Measurements from ENCODE around the gene DGKB.

DGKB gene

DNA sequence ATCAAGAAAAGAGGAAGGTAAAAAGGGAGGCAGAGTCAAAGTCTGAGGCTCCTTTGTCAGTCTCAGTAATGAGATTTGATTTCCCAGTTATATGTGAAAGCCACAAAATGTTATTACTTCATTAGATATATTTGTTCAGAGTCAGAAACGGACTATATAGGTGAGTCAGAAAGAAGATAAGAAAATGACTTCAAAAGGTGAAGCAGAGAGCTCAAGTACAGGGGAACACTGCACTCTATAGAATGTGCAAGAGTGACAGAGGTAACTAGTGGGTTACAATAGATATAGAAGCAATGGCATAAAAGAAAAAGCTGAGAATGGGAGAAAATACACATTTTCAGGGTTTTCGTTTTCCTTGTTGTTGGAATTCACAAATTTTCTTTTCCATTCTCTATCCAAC, 43.3 kb downstream of the DGKB start:
- DNase-seq (ENCODE audit: low read depth) = no peak

DNA sequence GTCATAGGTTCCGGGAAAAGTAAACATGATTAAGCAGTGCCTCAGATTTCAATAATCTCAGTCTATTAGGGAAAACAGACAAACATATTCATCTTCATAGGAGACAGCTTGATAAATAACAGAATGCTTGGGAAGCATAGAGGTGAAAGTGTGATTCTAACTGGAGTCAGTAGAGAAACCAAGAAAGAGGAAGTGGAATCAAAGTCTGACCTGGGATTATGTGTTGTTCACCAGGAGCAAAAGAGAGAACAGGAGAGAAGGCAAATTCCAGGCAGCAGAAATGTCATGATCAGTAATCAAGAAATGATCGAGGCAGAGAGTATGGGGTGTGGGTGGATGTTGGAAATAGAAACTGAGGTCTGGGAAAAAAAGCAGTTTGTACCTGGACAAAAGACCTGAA, 43.7 kb downstream of the DGKB start:
- no peak for DNase-seq (ENCODE audit: low read depth)

DNA sequence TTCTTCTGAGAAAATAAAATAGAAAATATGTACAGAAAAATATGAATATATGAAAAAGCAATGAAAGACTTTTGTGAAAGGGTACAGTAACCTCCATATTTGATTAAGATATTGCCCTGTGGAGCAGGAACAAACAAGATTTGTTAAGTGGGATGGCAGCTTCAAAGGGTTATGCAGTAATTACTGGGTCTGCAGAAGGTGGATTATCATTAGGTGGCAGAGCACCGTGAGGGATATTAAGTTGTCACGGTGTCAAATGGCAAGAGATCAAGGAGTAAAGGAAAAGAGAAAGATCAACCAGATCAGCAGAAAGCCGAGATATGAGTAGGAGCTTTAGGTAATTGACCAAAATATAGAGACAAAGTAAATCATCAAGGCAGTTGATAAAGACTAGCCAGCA, 44.1 kb downstream of the DGKB start:
- DNase-seq (ENCODE audit: low read depth) = no peak

DNA sequence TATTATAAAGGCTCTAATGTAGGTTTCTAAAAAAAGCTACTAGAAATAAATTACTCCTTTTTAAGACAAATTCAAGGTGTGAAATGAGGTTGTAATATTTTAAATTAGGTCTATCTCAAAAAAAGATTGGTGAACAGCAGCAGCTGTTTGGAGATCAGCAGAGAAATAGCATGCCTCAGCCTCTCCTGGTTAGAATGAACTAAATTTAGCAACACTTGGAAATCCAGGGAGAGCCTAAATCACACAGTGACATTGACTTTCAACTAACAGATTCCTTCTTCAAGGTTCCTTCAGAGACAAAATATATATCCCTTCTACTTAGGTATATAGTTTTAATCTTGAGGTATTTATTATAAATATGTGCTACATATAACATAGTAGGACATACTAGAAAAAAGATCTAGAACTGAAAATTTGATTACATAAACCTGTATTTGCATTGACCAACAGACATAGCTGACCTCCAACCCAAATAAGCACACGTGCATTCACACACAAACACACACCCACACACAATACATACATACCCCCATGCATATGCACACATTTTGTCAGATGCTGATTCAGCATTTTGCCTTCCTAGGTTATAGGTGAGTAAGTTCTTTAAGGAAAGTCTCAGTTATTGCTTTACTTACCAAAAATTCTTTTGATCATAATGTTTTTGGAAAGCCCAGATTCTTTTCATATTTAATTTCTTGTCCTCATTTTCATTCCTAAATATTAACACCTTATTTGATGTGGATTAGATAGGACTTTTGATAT, 47.3 kb downstream of the DGKB start:
- no peak for DNase-seq (ENCODE audit: low read depth)

DNA sequence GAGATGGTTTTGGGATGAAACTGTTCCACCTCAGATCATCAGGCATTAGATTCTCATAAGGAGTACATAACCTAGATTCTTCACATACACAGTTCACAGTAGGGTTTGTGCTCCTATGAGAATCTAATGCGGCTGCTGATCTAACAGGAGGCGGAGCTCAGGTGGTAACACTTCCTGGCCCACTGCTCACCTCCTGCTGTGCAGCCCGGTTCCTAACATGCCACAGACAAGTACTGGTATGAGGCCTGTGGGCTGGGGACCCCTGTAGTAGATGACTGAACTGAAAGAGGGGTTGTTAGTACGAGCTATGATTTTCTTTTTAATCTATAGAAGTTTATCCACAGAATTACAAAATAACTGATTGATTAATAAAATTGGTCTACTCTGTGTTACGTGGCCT, 48.1 kb downstream of the DGKB start:
- DNase-seq (ENCODE audit: low read depth) = no peak

DNA sequence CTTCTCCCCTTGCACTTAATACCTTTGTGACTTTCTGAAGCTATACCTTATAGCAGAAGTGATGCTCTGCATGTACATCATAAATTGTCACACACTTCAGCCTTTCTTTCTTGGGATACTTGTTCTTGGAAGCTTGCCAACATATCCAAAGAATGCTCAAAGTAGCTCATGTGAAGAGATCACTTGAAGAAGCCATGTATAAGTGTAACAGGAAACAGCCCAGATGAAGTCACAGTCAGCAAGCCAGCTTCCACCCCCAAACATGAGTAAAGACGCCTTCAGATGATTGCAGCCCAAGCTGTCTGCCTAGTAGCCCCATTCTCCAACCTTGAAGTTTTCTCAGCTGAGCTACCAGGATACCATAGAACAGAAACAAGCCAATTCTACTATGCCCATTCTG, 50.9 kb downstream of the DGKB start:
- no peak for DNase-seq (ENCODE audit: low read depth)

DNA sequence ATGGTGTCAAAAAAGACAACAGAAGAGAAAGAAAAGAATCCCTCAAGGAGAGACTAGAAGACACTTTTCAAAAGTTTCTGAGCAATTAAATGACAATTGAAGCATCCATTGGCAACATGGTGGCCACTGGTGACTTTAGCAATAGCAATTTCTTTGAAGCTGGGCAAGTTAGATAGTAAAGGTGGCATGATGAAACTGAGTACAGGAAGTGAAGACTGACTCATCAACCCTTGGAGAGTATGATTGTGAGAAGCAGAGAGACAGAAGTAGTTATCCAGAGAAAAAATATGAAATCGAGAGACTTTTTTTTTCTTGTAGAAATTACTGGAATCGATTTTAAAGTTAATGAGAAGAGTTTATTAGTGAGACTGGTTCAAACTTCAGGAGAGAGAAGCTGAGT, 52.5 kb downstream of the DGKB start:
- no peak for DNase-seq (ENCODE audit: low read depth)

DNA sequence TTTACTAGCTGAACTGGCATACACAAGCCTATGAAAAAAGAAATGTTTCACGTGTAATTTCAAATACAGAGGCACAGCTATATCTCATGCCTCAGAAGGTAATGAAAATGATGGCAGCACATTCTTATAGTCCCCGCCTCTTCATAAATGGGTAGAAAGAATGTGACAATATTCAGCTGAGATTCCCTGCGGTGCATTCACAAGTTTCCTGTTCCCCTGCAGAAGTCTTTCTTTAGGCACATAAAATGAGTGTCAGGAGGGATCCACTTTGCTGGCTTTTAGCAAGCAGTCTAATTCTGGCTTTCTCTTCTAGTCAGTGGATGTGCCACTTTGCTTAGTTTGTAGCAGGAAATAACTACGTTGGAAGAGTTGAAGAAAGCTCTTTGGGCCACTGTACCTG, 56.1 kb downstream of the DGKB start:
- DNase-seq (ENCODE audit: low read depth) = no peak

DNA sequence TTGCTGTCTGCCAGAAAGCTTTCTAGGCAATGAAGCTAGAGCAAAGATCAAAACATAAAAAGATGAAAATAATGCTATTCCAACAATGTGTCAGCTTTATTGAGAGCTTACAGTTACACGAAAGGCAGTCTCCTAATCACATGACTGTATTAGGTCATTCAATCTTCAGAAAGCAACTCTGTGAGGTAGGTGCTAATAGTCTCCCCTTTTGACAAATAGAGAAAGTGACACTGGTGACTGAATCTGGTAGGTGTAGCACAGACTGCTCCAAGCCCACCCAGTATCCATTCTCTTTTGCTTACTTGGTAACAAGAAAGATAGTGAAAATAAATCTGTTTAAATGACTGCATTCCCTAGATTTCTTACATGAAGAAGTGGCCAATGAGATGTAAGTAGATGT, 58.8 kb downstream of the DGKB start:
- no peak for DNase-seq (ENCODE audit: low read depth)

DNA sequence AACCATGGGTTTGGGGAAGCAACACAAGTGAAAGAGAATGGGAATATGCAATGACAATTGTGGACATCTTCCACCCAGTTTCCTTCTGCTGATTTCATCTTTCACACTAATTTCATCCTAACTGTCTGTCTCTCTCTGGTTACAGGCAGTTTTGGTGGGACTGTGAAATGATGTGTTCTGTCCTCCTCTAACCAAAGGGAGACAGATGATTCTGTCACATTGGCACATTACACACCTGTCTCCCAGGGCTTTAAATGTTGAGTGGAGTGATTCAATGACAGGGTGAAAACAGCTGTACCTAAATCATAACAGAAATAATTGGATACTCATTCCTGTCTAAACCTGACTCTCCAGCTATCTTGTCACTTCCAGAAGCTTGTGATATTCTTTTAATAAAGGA, 60.0 kb downstream of the DGKB start:
- no peak for DNase-seq (ENCODE audit: low read depth)

DNA sequence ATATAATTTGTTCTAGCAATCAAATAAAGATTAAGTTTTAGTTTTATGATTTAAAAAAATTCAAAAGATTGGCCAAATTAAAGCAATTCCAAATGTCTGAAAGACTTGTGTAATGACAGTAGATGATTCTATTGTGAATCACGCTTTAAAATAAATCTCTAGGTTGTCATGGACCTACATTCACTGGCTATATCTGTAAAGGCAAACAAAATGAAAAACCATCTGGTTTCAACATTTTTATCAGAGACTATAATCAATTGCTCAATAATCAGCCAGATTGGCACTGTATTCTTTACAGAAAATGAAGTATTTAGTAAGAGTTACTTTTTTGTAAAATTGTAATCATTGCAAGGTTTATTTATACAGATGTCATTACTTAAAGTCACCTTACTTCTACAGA, 60.7 kb downstream of the DGKB start:
- DNase-seq (ENCODE audit: low read depth) = no peak

DNA sequence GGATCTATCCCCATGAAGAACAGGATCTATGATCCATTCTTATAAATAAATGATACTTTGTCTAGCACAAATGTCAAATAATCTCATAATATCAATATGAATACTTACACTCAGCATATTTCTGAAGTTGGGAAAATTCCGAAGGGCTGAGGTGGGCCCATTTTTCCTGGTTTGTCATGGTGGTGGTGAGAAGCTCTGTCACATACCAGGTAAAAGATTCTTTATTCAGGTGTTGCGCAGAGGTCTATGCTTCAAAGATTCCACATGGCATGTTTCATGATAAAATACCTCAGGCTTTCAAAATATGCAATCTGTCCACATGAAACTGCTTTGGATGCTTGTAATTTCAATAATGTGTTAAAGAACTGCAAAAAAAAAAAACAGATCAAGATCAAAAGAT, 61.5 kb downstream of the DGKB start:
- DNase-seq (ENCODE audit: low read depth) = no peak

DNA sequence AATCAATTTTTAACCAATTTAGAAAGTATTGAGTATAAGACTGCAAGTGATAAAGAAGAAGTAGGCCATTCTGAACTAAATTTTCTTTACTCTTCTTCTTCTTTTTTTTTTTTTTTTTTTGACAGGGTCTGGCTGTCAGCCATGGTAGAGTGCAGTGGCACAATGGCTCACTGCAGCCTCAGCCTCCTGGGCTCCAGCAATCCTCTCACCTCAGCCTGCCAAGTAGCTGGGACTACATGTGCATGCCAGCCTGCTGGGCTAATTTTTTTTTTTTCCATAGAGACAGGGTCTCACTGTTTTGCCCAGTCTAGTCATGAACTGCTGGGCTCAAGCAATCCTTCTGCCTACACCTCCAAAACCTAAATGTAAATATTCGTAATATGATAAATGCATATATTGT, 63.2 kb downstream of the DGKB start:
- DNase-seq (ENCODE audit: low read depth) = no peak

DNA sequence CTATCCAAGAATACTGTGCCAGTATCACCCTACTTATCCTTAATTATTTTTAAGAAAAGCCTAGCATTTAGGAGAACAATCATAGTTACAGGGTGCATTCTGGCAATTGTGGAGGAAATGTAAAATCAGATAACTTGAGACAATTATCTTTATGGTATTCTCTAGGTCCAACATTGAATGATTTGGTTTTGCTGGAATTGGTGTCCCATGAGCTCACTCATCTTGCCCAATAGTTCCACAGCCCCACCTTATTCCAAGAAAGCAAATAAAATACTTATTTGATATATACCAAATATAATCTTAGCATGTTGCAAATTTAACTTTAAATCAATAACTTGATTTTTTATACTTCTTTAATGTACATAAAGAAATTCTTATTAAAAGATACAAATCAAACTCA, 65.3 kb downstream of the DGKB start:
- no peak for DNase-seq (ENCODE audit: low read depth)

DNA sequence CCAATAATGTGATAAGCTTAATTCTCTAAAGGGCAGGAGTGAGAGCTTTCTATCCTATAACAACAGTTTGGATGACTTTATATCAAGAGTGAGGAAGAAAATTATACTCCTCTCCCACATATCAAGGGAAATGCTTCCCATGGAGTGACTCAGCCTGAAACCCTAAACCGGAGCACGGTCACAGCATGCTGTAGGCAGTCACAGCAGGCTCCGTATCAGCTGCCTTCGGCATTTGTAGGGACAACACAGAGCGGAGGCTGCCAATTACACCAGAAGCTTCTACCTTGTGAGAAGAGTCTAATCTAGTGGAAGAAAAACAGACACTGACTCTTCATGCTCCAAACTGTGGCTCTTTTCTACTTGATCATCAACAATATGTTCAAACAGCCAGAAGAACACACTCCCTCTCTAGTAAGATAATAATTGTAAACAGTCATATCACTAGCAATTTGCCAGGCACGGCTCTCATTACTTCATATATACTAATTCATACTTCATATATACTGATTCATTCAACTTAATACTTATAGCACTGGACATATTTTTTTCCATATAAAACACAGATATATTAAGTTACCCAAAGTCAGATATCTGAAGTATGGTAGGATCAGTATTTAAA, 65.9 kb downstream of the DGKB start:
- DNase-seq (ENCODE audit: low read depth) = no peak

DNA sequence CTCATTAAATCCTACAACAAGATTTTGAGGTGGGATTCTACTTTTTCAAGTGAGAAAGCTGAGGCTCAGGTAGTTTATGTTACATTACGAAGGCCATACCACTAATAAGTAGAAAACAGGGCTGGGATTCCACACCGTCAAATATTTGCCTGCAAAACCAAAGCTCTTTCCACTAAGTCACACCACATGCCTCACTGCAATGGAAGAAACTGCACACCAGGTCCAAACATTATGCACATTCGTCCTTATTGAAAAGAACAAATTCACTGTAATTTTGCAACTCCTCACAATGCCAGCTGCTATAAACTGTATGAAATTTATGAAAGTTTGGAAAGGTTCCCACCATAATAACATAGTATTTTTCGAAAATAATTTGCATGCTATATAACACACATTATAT, 66.5 kb downstream of the DGKB start:
- no peak for DNase-seq (ENCODE audit: low read depth)

DNA sequence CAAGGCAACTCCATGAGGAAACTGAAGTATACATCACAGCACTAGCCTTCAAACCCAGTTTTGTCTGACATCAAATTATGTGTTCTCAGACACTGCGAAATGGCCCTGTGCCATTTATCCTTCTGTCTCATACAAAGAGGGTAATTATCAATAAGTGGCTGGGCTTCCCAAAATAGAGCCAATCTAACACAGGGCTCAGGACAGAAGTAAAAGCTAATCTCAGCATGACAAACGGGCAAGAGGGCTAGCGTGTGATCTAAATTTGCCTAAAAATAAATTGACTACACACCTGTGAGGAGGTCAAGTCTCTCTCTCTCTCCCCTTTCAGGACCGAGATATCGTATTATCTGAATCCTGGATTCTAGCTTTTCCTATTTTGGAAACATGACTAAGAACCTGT, 67.2 kb downstream of the DGKB start:
- DNase-seq (ENCODE audit: low read depth) = no peak

DNA sequence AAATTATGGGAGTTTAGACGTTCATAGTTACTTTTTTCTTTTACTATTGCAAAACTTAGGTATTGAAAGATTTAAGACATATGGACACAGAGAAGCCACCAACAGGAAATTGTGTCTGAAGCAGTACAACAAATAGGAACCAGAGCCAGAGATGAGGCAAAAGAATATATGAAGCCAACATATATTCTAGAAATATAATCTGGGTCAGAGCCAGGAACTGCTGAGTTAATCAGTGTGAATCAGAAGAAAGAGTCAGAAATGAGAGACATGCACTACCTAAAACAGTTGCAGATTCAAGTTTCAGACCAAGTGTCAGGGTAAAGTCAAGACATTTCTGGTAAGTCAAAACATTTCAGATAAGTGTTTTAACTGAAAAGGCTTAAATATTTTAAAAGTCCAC, 67.7 kb downstream of the DGKB start:
- DNase-seq (ENCODE audit: low read depth) = no peak

DNA sequence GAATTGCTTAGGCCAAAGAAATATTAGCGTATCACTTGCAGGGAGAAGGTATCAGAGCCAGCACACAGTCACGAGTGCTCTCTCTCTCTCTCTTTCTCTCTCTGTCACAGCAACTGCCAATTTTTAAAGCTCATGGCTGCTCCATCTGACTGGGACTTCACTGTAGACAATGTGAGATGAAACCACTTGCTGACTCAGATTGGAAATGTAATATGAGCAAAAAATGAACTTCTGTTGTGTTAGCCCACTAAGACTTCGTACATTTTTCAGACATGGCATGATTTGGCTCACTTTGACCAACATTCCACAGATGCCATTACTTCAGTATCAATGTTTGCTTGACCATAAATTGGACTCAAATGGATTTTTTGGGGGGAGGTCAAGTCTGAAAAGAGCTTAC, 68.1 kb downstream of the DGKB start:
- no peak for DNase-seq (ENCODE audit: low read depth)

DNA sequence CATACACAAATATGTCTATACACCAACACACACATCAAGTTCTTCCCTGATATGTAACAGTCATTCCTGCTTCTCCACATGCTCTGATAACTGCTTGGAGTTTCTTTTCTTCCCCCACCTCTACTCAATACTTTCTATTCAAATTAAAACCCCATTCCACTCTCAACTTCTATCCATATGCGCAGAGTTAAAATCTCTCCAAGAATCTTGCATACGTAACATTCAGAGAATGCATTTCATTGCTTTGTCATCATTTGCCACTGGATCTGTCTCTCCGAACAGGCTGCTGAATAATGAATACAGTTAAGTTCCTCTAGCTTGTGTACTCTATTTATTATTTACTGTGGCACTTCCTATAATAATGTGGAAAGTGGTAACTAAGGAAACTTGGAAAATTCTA, 68.8 kb downstream of the DGKB start:
- no peak for DNase-seq (ENCODE audit: low read depth)

DNA sequence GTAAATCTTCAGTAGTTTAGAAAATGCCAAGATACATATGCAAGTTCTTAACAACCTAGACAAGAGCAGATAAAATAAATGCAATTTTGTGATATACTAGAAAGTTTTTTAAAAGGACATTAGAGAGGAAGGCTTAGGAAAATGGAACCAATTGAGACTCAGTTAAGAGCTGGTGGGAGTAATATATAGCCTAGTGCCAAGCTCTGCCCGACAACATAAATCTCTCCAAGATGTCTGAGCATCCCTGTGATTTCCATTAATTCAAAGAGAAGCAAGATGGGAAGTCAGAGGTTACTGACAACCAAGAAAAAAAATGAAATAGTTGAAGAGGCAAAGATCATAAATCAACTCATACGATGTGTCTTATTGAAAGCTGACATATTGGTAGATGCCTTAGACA, 74.5 kb downstream of the DGKB start:
- DNase-seq (ENCODE audit: low read depth) = no peak

DNA sequence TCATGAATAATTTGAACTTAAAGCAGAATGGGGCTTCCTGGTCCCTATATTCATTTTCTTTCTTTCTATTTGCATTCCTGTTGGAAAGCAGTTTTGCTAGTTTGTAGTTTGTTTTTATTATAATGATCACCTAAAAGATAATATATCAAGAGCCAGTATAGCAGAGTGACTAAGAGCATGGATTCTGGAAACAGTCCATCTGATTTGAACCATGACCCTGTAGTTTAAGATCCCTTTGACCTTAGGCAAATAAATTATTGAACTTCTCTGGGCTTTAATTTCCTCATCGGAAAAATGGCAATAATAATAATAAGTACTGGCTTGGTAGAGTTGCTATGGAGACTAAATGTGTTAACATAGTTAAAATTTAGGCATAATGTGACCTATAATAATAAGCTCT, 76.1 kb downstream of the DGKB start:
- no peak for DNase-seq (ENCODE audit: low read depth)

DNA sequence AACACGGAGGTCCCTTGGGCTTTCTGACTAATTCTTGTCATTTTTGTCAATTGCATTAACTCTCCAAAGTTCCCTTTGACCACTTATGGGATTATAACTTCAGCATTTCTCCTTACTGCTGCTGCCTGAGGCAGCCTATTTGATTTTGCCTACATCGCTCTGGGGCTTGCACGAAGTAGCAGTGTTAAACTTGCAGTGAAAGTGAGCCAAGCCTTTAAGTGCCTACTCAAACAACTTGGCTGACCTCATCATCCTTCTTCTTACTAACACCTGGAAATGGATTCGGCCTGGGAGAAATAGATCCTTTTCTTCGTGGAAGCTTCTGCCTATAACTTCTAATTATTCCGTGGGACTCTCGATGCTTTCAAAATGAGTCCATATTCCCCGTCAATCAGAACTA, 76.6 kb downstream of the DGKB start:
- DNase-seq (ENCODE audit: low read depth) = no peak

DNA sequence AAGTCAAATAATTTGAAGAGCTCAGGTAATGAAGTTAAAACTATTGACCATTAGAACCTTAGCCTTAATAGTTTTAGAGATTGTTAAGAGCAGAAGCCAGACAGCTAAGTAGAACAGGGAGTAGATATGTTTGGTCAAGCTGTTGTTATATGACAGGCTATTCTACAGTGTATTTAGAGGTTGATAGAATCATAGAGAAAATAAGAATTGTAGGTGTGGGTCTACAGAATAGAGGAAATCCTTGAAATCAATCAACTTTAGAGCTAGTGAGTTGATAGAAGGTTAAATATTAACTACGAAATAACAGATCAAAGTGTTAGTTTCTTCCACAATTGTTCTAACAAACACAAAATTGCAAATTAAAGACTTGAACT, 80.1 kb downstream of the DGKB start:
- no peak for DNase-seq (ENCODE audit: low read depth)

All from activated gamma-delta T cell treated with anti-CD3 and anti-CD28 coated beads, Interleukin-2, amount 50 U/mL, for 16 hours (primary cell).